ENCODE measurements around the gene CENPV. TPM values are rescaled to one million over a fixed set of nuclear protein-coding genes. Genes with fewer than 3 reads are reported as not detected.
"Not testable (repeated sequence)": the region's sequence is repeated elsewhere in the genome, so short reads cannot be mapped to it uniquely, and the experiment has no call there.

The CENPV gene
- 21.7 and 23.1 TPM in 2 replicates for total RNA-seq

DNA sequence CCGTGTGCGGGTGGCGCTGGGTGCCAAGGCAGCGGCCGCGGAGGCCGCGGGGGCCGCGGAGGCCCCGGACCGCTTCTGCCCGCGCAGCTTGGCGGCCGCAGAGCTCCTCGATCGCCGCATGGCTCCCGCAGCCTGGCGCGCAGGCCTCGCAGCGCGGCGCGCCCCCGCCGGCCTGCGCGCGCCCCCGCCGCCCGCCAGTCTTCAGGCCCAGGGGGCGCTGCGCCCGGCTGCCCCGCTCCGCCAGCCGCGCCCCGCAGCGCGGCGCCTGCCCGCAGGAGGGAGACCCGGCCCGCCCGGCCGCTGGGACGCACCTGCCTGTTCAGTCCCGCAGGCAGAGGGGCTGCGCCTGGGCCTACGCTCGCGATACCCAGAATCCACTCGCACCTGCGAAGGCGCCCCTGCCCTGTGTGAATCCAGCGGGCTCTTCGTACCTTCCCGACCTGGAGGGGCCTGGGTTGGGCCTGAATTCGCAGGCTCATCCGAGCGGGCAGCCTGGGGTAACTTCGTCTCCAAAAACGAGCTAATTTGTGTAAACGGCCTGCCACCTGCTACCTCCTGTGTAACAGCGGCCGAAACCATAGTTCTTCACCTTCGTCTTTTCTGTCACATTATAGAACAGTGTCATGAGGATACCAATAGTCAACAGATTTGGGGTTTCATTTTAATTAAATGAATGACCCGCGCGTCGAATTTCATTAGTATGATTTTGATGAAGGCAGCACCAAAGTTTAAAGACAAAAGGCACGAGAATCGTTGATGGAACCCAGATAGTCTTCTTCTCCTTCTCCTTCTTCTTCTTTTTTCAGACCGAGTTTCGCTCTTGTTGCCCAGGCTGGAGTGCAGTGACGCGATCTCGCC lies at the start of gene CENPV:
CENPV (minus strand) TSS at position 153 of the 858 bp plus-strand sequence; CDS start at position 120, 33 bp downstream.
- intact Hi-C loops (cut with micrococcal nuclease) = loop anchor here (2.0 to 10.0 kb wide), 2 partner anchors 27 to 139 kb away; partner anchors contain the start of genes NCOR1, PIGL and UBB

DNA sequence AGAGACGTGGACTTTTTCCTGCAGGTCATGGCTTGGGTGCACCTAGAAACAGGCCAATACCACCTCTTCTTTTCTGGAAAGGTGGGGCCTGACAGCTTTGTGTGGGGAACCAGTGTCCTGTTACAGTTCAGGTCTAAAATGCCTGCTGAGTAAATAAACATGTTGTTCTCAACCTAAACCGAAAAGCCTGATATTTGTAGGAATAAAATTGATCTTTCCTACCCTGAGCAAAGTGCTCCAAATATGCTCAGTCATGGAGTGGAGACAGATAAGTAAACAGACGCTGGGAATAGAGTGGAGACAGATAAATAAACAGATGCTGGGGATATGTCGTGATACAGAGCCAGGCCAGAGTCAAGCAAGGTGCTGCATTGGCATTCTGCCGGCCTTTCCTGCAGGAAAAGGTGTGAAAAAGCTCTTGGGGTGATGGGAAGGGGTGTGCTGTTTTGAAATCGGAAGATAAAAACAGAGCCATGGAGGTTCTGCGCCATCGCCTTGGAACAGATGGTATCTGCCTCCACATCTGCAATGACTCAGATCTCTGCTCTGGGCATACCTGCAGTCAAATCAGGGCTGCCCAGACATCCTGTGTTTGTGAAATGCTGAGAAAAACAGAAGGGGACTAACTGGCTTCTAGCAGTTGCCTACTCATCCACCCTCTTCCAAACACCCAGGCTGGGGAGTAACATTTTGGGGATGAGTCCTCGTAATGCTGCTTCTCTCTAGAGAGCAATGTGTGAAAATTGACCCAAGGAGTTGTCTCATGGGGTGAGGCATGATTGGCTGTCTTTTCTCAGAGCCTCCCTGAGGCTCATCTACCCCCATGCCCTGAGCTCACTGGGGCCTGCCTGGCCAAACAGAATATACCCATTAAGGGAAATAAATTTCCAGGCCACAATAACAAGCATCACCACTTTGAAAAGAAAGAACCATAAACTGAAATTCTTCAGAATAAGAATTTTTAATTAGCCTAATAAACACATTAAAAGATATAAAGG lies 45.3 kb upstream of the CENPV start:
- intact Hi-C loops (cut with micrococcal nuclease) = no loop called here

DNA sequence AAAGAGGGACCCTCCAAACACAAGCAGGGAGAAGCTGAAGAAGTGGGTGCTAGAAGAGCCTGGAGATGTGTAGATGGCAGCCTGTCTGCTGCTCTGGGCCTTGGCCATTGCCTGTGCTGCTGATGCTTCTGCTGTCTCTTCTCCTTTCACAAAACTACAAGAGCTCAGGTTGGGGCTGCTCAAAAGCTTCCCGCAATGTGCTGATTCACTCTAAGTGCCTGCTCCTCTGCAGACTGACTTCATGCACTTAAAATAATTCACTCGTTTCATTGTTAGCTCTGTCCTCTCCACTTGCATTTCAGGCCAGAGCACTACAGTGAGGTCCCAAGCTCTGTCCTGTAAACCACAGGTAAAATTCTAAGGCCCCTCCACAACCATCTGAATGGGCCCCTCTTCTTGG lies 43.4 kb upstream of the CENPV start:
- intact Hi-C loops (cut with micrococcal nuclease) = not testable (repeated sequence)

DNA sequence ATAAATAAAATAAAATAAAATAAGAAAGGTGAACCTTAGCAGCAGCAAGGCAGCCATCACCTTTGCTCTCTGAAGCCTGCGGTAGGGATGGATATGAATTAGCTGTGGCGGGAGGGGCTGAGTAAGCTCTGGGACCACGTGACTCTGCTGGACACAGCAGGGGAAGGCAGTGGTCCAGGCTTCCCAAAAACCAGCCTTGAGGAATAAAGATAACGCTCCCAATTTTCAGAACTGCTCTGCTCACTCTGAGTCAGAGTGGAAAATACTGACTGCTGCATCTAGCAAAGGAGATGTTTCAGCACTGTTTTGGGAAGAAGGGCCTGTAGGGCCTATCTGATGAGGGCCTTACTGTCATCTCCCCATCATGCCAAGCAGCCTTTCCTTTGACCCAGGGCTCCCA lies 42.6 kb upstream of the CENPV start:
- intact Hi-C loops (cut with micrococcal nuclease) = not testable (repeated sequence)

DNA sequence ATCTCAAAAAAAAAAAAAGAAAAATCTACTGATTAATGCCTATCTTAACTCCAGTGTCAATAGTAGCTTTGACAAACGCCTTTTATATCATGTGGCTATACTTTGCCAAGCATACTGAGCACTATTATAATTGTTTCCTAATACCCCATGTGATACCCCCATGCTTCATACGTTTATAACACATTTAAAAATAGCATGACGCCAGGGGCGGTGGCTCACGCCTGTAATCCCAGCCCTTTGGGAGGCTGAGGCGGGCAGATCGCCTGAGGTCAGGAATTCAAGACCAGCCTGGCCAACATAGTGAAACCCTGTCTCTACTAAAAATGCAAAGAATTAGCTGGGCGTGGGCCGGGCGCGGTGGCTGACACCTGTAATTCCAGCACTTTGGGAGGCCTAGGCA lies 39.2 kb upstream of the CENPV start:
- intact Hi-C loops (cut with micrococcal nuclease) = not testable (repeated sequence)

DNA sequence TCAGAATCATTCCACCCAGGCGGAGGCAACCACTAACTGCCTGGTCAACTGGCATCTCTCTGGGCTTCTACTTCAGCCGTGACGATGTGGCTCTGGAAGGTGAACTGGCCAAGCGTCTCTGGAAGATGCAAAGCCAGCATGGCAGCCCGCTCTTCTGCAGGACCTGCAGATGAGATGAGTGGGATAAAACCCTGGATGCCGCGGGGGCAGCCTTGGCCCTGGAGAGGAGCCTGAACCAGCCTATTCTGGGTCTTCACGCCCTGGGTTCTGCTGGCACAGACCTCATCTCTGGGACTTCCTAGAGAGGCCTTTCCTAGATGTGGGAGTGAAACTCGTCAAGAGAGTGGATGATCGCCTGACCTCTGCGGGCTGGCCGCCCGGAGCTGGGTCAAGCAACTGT lies 38.2 kb upstream of the CENPV start:
- intact Hi-C loops (cut with micrococcal nuclease) = no loop called here

DNA sequence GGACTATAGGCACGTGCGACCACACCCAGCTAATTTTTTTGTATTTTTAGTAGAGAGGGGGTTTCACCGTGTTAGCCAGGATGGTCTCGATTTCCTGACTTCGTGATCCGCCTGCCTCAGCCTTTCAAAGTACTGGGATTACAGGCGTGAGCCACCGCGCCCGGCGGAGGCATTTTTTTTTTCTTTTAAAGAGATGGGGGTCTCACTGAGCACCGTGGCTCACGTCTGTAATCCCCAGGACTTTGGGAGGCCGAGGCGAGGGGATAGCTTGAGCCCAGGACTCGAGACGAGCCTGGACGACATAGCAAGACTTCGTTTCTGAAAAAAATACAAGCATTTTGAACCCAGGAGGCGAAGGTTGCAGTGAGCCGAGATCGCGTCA lies 32.8 kb upstream of the CENPV start:
- intact Hi-C loops (cut with micrococcal nuclease) = loop anchor here (1.0 to 2.0 kb wide), 2 partner anchors 29 to 135 kb away; partner anchors contain the start of gene TRPV2

DNA sequence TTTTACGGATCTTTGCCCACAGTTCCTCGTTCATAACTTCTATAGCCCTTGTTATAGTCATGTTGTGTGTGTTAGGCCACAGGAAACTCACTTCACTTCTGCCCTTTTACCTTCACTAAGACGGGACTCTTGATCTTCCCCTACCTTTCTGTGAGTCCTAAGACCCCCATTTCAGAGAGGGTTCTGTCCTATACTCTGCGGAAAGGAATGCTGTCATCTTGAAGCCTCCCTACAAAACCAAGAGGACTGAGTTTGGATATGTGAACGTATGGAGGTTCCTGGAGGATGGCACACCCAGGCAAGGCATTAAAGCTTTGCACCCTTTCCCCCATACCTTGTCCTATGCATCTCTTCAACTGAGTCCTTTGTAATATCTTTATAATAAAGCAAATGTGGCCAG lies 31.3 kb upstream of the CENPV start:
- intact Hi-C loops (cut with micrococcal nuclease) = no loop called here

DNA sequence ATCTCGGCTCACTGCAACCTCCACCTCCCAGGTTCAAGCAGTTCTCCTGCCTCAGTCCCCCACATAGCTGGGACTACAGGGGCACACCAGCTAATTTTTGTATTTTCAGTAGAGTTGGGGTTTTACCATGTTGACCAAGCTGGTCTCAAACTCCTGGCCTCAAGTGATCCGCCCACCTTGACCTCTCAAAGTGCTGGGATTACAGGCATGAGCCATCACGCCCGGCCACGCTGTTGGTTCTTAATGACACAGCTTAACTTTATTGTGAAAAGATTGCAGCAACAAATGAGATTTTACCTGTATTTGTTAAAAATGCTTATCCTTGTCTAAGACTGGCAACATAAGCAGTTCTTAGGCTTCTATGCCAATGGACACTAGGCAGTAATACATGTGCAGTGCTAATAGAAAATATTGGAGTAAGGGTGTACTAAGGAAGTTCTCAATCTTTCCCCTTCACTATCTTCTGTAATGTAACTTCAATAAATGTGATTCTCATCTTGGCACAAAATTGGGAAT lies 30.6 kb upstream of the CENPV start:
- intact Hi-C loops (cut with micrococcal nuclease) = no loop called here

DNA sequence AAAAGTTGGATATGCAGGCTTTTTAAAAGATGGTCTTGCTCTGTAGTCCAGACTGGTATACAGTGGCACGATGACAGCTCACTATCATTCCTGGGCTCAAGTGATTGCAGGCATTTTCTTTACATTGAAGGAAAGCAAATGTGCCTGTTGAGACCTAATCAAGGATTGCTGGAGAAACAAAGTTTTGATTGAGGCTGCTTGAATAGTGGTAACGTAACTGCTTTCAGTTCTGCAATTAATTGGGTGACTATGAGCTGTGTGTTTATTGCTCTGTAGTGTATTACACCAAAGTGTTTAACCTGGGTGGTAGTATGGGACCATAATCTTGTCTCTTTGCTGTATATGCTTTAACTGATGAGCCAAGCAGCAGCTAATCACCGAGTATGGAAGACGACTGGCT lies 29.9 kb upstream of the CENPV start:
- intact Hi-C loops (cut with micrococcal nuclease) = no loop called here

DNA sequence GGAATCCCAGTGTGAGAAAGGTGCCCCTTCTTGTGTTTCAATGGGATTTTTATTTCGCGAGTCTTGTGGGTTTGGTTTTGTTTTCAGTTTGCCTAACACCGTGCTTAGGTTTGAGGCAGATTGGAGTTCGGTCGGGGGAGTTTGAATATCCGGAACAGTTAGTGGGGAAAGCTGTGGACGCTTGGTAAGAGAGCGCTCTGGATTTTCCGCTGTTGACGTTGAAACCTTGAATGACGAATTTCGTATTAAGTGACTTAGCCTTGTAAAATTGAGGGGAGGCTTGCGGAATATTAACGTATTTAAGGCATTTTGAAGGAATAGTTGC lies 28.2 kb upstream of the CENPV start:
- intact Hi-C loops (cut with micrococcal nuclease) = loop anchor here (1.0 to 2.0 kb wide), 5 partner anchors 29 to 166 kb away; partner anchors contain the start of genes CENPV, NCOR1 and TRPV2

DNA sequence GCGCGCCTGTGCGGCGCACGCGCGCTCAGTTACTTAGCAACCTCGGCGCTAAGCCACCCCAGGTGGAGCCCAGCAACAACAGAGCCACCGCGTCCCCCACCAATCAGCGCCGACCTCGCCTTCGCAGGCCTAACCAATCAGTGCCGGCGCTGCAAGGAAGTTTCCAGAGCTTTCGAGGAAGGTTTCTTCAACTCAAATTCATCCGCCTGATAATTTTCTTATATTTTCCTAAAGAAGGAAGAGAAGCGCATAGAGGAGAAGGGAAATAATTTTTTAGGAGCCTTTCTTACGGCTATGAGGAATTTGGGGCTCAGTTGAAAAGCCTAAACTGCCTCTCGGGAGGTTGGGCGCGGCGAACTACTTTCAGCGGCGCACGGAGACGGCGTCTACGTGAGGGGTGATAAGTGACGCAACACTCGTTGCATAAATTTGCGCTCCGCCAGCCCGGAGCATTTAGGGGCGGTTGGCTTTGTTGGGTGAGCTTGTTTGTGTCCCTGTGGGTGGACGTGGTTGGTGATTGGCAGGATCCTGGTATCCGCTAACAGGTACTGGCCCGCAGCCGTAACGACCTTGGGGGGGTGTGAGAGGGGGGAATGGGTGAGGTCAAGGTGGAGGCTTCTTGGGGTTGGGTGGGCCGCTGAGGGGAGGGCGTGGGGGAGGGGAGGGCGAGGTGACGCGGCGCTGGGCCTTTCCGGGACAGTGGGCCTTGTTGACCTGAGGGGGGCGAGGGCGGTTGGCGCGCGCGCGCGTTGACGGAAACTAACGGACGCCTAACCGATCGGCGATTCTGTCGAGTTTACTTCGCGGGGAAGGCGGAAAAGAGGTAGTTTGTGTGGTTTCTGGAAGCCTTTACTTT lies 27.6 kb upstream of the CENPV start, which contains the start of gene UBB:
UBB (plus strand) TSS at position 452 of the 856 bp plus-strand sequence. CDS start 817 bp downstream, outside the sequence.
- intact Hi-C loops (cut with micrococcal nuclease) = loop anchor here (1.0 to 2.0 kb wide), 5 partner anchors 28 to 166 kb away; partner anchors contain the start of genes CENPV, NCOR1 and TRPV2

DNA sequence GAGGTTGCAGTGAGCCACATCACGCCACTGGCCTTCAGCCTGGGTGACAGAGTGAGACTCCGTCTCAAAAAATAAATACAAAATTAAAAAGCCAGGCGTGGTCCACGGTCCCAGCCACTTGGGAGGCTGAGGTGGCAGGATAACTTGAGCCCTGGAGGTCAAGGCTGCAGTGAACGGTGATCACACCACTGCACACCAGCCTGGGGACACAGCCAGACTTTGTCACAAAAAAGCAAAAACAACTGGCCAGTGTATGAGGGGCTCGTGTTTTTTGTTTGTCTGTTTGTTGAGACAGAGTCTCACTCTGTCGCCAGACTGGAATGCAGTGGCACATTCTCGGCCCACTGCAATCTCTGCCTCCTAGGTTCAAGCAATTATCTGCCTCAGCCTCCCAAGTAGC lies 26.4 kb upstream of the CENPV start:
- intact Hi-C loops (cut with micrococcal nuclease) = loop anchor here (2.0 kb wide), 1 partner anchor 27 kb away; the partner anchor contains the start of gene CENPV

DNA sequence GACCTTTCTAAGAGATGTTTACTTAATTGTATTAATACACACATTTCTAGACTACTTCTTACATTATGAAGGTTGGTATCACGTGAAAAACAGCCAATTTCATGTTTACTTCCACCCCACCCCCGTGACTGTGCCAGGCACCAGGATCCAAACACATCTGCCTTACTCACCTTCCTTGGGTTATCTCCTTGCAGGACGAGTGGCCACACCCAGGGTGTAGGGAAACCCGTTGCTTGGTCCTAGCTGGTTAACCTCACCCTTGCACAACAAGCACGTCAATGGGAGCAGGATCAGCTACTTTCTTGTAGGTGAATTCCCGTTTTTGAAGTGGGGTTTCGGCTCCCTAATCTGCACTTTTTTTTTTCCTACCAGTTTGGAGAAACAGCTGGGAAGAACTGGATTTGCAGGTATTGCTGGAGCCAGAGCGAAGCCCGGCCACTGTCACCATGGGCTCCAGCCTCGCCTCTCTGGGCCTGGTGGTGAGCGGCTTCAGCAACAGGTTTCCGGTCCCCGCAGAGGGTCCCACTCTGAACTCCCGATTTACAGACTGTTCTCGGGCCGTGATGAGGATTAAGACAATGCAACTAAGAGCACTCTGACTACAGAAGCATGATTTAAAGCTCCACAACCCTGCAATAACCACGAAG lies 25.5 kb upstream of the CENPV start:
- intact Hi-C loops (cut with micrococcal nuclease) = no loop called here

DNA sequence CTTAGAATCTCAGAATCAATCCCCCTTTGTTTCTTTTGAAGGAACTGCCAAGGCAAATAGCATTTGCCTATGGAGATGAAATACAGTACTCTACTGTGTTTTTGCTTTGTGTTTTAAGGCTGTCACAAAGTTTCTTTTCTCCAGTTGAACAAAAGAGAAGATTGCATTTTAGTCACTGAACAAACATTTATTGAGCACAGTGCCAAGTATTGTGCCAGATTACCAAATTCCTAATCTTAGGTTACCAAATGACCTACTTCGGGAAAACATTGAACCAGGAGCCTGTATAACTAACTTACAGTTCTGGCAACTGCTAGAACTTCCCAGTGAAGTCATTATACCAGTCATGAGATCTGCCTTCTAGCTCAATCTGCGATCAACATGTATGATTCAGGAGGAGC lies 24.7 kb upstream of the CENPV start:
- intact Hi-C loops (cut with micrococcal nuclease) = no loop called here

DNA sequence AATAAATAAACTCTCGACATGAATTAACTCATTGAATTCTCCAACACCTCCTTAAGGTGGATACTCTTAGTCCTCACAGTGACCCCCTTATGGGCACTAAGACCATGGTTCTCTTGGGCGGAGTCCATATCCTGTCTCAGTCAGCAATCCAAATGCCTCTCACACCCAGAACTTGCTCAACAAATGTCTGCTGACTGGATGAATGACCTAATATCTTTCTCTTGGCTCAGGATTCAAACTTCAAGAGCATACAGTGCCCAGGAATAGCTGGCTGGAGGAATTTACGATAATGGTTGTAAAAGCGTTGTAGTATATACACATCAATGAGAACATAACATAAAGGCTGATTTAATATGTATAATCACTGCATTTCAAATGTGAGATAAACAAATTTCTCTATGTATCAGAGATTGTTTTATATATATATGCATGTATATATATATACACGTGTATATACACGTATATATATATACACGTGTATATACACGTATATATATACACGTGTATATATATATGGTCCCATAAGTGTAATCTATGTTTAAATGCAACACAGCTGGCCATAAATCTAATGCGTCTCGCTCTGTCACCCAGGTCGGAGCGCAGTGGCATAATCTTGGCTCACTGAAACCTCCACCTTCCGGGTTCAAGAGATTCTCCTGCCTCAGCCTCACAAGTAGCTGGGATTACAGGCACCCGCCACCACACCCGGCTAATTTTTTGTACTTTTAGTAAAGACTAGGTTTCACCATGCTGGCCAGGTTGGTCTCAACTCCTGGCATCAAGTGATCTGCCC lies 21.1 kb upstream of the CENPV start:
- intact Hi-C loops (cut with micrococcal nuclease) = no loop called here

DNA sequence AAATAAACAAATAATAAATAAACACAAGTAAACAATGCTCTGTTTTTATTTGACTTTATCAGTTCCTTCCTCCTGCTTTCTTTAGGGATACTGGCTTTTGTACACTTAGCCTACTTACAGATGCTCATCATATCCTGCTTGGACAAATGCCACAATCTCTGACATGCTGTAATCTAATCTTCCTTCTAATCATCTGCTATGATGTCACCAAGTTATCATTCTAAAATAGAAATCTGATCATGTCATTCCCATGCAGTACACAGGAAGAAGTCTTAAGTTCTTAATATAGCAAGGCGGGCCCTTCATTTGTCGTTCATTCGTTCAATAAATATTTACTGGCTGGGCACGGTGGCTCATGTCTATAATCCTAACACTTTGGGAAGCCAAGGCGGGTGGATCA lies 18.5 kb upstream of the CENPV start:
- intact Hi-C loops (cut with micrococcal nuclease) = no loop called here

DNA sequence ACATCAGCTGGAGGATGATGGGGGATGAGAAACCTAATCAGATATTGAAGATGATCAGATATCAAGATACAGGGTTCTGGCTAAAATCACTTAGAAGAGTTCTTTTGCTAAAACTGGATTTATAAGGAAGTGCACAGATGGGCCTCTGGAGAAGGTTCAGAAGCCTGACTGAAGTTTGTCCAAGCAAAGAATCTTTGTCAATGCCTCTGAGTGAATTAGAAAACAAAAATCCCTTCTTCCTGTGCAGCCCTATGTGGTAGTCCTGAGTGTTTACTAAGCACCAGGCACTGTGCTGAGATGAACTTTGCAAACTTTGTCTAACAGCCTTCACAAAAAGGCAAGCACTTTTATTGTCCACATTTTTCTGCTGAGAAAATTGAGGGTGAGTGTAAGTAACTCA lies 11.4 kb upstream of the CENPV start:
- intact Hi-C loops (cut with micrococcal nuclease) = loop anchor here (10.0 kb wide), 1 partner anchor 50 kb away; the partner anchor contains the start of gene TRPV2
